MM.1S (cell line): ENCODE measurements around the gene CYP26C1.
A peak's percentile ranks its signal among the peaks of the same experiment; 100 is the strongest.

Source experiments
- DNase-seq: peaks from one replicate; pipeline ENCODE4 v3.0.0-alpha.2; 2015
- H2AFZ ChIP-seq: fragments of 300-600 bp; sonication (generic); 2 replicates; pipeline ENCODE4 v1.6.0; 2016; ENCODE audit warnings: antibody characterized with exemption, low read length
- H3F3A ChIP-seq: fragments of 300-600 bp; sonication (generic); 2 replicates; pipeline ENCODE4 v1.6.1; 2016; ENCODE audit warnings: mild to moderate bottlenecking, antibody characterized with exemption, low read length, moderate library complexity, mixed read lengths; ENCODE audit not compliant: insufficient read depth
- H3K27ac ChIP-seq: fragments of 300-600 bp; sonication (generic); 2 replicates; pipeline ENCODE4 v1.5.1; 2016; ENCODE audit warnings: mild to moderate bottlenecking, low read length
- H3K27me3 ChIP-seq: fragments of 300-600 bp; sonication (generic); replicated peaks from 2 replicates; pipeline ENCODE4 v1.6.0; 2016; ENCODE audit warnings: low read length; ENCODE audit not compliant: insufficient read depth
- H3K36me3 ChIP-seq: fragments of 300-600 bp; sonication (generic); replicated peaks from 2 replicates; pipeline ENCODE4 v1.6.1; 2016; ENCODE audit warnings: mild to moderate bottlenecking, low read length, mixed read lengths; ENCODE audit not compliant: insufficient read depth
- H3K4me1 ChIP-seq: fragments of 300-600 bp; sonication (generic); 2 replicates; pipeline ENCODE4 v1.6.1; 2016; ENCODE audit warnings: low read length, mixed read lengths
- H3K4me2 ChIP-seq: fragments of 300-600 bp; sonication (generic); 2 replicates; pipeline ENCODE4 v1.6.0; 2016; ENCODE audit warnings: low read depth, low read length
- H3K4me3 ChIP-seq: fragments of 300-600 bp; sonication (generic); 2 replicates; pipeline ENCODE4 v1.5.1; 2016; ENCODE audit warnings: low read length, mixed read lengths
- H3K79me2 ChIP-seq: fragments of 300-600 bp; sonication (generic); 2 replicates; pipeline ENCODE4 v1.6.1; 2016; ENCODE audit warnings: mixed run types, low read length, mixed read lengths
- H3K9ac ChIP-seq: fragments of 300-600 bp; sonication (generic); 2 replicates; pipeline ENCODE4 v1.6.1; 2016; ENCODE audit warnings: low read length, mixed read lengths
- H3K9me2 ChIP-seq: fragments of 300-600 bp; sonication (generic); replicated peaks from 2 replicates; pipeline ENCODE4 v1.6.1; 2016; ENCODE audit warnings: mild to moderate bottlenecking, low read length, mixed read lengths; ENCODE audit not compliant: insufficient read depth
- H3K9me3 ChIP-seq: fragments of 300-600 bp; sonication (generic); replicated peaks from 2 replicates; pipeline ENCODE4 v1.6.1; 2016; ENCODE audit warnings: mild to moderate bottlenecking, low read length, mixed read lengths; ENCODE audit not compliant: insufficient read depth
- H4K20me1 ChIP-seq: fragments of 300-600 bp; sonication (generic); 2 replicates; pipeline ENCODE4 v1.6.1; 2016; ENCODE audit warnings: mild to moderate bottlenecking, low read length, moderate library complexity, mixed read lengths; ENCODE audit not compliant: insufficient read depth
- EZH2 ChIP-seq: fragments of 300-600 bp; sonication (generic); optimal IDR thresholded peaks from 2 replicates; pipeline ENCODE3; 2017; ENCODE audit warnings: low read depth, mild to moderate bottlenecking, antibody characterized with exemption, low read length, mixed read lengths
- EZH2phosphoT487 ChIP-seq: fragments of 300-600 bp; sonication (generic); IDR thresholded peaks from 2 replicates; pipeline ENCODE4 v1.6.1; 2018; ENCODE audit warnings: antibody characterized with exemption, low read length
- TF ChIP-seq, protein P1 (sequence below): fragments of 300-600 bp; sonication (generic); IDR thresholded peaks from 2 replicates; pipeline ENCODE4 v1.5.1; 2016; ENCODE audit warnings: antibody characterized with exemption, low read length, mixed read lengths

The CYP26C1 gene

DNA sequence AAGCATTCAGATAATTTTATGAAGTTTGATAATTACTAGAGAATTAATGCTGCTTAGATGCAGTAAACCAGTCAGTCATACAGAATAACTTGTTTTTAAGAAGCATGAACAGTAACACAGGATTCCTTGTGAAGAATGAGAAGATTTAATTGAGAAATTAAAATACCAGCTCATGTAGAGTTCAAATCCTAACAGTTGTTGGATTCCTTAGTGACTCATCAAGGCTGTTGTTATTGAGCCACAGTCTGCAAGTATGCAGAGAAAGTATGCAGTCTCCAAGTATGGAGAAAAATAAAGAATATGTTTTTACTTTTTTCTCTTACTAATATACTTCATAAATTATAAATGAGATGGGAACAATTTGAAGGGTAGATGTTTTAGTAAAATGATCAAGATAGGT is 30.2 kb upstream of the CYP26C1 start:
- peaks cover 20% of the 10 kb centered on the region for H3F3A ChIP-seq
- H3K36me3 ChIP-seq, result no peaks in the 10 kb centered on the region
- H3K4me3 ChIP-seq, result no peak overlapping the region
- H3K4me2 ChIP-seq, result no peak overlapping the region; the same call in 1 of the 2 replicates
- no peak overlapping the region for H2AFZ ChIP-seq
- H3K9me2 ChIP-seq, result no peaks in the 10 kb centered on the region
- H3K79me2 ChIP-seq, result no peaks in the 10 kb centered on the region
- H3K9ac ChIP-seq, result no peak overlapping the region
- H3K4me1 ChIP-seq, result peaks cover 33% of the 10 kb centered on the region
- H3K9me3 ChIP-seq, result no peaks in the 10 kb centered on the region
- H3K27ac ChIP-seq, result no peak overlapping the region; the same call in 1 of the 2 replicates
- TF ChIP-seq EZH2phosphoT487 (no peak), EZH2 (no peak)
- TF ChIP-seq, protein P1, sequence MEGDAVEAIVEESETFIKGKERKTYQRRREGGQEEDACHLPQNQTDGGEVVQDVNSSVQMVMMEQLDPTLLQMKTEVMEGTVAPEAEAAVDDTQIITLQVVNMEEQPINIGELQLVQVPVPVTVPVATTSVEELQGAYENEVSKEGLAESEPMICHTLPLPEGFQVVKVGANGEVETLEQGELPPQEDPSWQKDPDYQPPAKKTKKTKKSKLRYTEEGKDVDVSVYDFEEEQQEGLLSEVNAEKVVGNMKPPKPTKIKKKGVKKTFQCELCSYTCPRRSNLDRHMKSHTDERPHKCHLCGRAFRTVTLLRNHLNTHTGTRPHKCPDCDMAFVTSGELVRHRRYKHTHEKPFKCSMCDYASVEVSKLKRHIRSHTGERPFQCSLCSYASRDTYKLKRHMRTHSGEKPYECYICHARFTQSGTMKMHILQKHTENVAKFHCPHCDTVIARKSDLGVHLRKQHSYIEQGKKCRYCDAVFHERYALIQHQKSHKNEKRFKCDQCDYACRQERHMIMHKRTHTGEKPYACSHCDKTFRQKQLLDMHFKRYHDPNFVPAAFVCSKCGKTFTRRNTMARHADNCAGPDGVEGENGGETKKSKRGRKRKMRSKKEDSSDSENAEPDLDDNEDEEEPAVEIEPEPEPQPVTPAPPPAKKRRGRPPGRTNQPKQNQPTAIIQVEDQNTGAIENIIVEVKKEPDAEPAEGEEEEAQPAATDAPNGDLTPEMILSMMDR, result no peak
- no peaks in the 10 kb centered on the region for H4K20me1 ChIP-seq
- no peak for DNase-seq
- no peaks in the 10 kb centered on the region for H3K27me3 ChIP-seq

DNA sequence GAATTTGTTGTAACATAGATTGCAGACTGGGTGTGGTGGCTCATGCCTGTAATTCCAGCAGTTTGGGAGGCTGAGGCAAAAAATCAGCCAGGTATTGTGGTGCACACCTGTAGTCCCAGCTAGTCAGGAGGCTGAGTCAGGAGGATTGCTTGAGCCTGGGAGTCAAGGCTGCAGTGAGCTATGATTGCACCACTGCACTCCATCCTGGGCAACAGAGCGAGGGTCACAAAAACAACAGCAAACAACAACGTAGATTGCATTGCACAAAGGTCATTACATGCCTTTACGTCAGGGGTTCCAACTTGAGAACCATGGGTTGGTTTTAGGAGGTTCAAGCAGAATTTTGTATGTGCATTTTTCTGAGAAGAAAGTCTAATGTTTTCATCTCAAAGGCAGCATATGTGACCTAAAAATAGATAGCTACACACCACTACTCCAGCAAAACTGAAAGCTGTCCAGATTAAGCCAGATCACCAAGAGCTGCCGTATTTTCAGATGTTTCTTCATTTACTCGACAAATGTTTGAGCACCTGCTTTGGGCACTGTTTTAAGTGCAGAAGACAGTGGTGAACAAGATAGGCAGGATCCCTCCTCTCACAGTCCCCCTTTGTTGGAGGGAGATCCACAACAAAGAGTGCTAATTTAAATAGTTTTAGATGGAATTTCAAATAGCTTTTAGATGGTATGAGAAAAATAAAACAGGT is 28.3 kb upstream of the CYP26C1 start:
- H3K4me1 ChIP-seq, result peaks cover 33% of the 10 kb centered on the region
- H4K20me1 ChIP-seq, result no peaks in the 10 kb centered on the region
- no peaks in the 10 kb centered on the region for H3K9me2 ChIP-seq
- H3K9me3 ChIP-seq, result no peaks in the 10 kb centered on the region
- peak overlapping the region; percentile 51 for H3K4me2 ChIP-seq
- H3K36me3 ChIP-seq, result no peaks in the 10 kb centered on the region
- no peak for TF ChIP-seq EZH2
- peaks cover 20% of the 10 kb centered on the region for H3F3A ChIP-seq
- H2AFZ ChIP-seq, result 0 out of 2 replicates have a peak overlapping the region, but pooled peaks have one; percentile 7
- peak; percentile 85 for DNase-seq
- H3K4me3 ChIP-seq, result peak overlapping the region; percentile 8
- peak overlapping the region; percentile 70 for H3K27ac ChIP-seq
- no peaks in the 10 kb centered on the region for H3K79me2 ChIP-seq
- H3K9ac ChIP-seq, result peak overlapping the region; percentile 23; the same call in 1 of the 2 replicates
- H3K27me3 ChIP-seq, result no peaks in the 10 kb centered on the region

DNA sequence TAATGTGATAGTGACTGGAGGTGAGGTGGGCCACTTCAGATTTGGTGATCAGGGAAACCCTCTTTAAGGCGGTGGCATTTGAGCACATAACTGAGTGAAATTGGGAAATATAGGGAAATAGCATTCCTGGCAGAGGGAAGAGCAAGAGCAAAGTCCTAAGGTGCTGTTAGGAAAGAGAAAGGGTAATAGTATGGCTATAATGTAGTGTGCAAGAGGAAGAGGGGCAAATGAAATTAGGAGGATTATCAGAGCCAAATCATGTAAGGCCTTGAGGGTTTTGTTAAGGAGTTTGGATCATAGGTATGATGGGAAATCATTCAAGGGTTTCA is 27.8 kb upstream of the CYP26C1 start:
- no peaks in the 10 kb centered on the region for H3K9me2 ChIP-seq
- H2AFZ ChIP-seq, result 0 out of 2 replicates have a peak overlapping the region, but pooled peaks have one; percentile 7
- H3F3A ChIP-seq, result peaks cover 20% of the 10 kb centered on the region
- no peaks in the 10 kb centered on the region for H3K79me2 ChIP-seq
- peak overlapping the region; percentile 51 for H3K4me2 ChIP-seq
- no peaks in the 10 kb centered on the region for H4K20me1 ChIP-seq
- no peaks in the 10 kb centered on the region for H3K36me3 ChIP-seq
- H3K27ac ChIP-seq, result peak overlapping the region; percentile 70
- H3K27me3 ChIP-seq, result no peaks in the 10 kb centered on the region
- H3K4me3 ChIP-seq, result peak overlapping the region; percentile 8
- no peaks in the 10 kb centered on the region for H3K9me3 ChIP-seq
- DNase-seq, result no peak
- TF ChIP-seq EZH2, result no peak
- TF ChIP-seq, protein P1, result no peak
- no peak for TF ChIP-seq EZH2phosphoT487
- H3K9ac ChIP-seq, result peak overlapping the region; percentile 23; the same call in 1 of the 2 replicates
- peaks cover 33% of the 10 kb centered on the region for H3K4me1 ChIP-seq

DNA sequence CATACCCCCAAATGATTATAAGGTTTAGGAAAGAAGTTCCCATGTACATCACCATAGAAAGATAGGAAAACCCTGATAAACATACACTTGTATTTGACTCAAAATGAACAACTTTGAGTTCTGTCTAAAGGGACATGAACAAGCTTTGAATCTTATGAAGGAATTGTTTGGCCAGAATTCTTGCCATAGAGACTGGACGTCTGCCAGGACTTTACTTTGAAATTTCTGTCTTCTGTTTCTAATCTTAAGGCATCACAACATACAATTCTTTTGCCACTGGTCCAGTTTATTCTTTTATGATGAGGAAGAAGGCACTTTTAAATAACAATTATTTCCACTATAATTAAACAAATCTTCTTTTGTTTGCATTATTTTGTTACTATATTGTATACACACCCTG is 26.2 kb upstream of the CYP26C1 start:
- DNase-seq, result no peak
- H3K4me3 ChIP-seq, result no peak overlapping the region
- no peaks in the 10 kb centered on the region for H3K27me3 ChIP-seq
- peaks cover 20% of the 10 kb centered on the region for H3F3A ChIP-seq
- no peaks in the 10 kb centered on the region for H3K9me2 ChIP-seq
- no peak for TF ChIP-seq EZH2
- TF ChIP-seq EZH2phosphoT487, result no peak
- TF ChIP-seq, protein P1, result no peak
- no peak overlapping the region for H3K27ac ChIP-seq
- peaks cover 33% of the 10 kb centered on the region for H3K4me1 ChIP-seq
- no peaks in the 10 kb centered on the region for H4K20me1 ChIP-seq
- no peak overlapping the region for H2AFZ ChIP-seq
- H3K4me2 ChIP-seq, result no peak overlapping the region
- H3K36me3 ChIP-seq, result no peaks in the 10 kb centered on the region
- no peaks in the 10 kb centered on the region for H3K79me2 ChIP-seq
- no peaks in the 10 kb centered on the region for H3K9me3 ChIP-seq
- no peak overlapping the region for H3K9ac ChIP-seq
